Measurements from ENCODE around the gene GPSM1. TPM values are rescaled to one million over a fixed set of nuclear protein-coding genes. Genes with fewer than 3 reads are reported as not detected.

The GPSM1 gene
- total RNA-seq, 1 experiment from 2014 or later, result 26.4 TPM

DNA sequence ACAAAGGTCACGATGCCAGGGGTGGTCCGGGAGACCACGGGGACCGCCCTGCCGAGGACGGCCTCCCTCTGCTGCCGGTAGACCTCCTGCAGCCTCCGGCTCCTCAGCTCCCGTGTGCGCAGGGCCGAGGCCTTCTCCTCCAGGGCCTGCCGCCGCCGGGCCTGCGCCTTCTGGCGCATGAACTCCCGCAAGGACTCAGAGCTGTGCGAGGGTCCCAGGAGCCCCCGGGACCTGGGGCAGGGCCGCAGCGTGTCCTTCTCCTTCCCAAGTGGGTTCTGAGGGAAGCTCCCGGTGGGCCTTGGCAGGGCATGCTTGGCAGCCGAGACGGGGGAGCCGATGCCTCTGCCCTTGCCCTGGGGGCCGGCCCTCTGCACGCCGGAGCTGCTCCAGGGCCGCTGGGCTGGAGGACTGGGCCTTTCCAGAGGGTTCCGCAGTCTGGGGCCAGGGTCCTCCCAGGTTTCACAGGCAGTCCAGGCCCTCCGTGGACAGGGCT, 36.8 kb upstream of the GPSM1 start:
- H3K9me3 ChIP-seq (ENCODE audit: control insufficient read depth in 1 of 2, insufficient read depth in 1 of 2, low read depth in 1 of 2, low read length in 2 of 2), result peaks cover 0 to 5% of the 10 kb centered on the region in 2 experiments; a peak in 1 of 4 replicates
- H2AFZ ChIP-seq (ENCODE audit: low read depth, low read length, poor library complexity, severe bottlenecking), result no peak overlapping the region
- ChIA-PET CTCF (no interaction called here), POLR2A (no interaction called here), RAD21 (ENCODE audit: low non-redundant PET in 1 of 2, low total read pairs in 2 of 2, uncharacterized antibody in 2 of 2, unreplicated experiment in 2 of 2) (no interaction called here)
- intact Hi-C loops (cut with micrococcal nuclease), result no loop called here
- H3K79me2 ChIP-seq (ENCODE audit: insufficient read depth, low read length), result no peaks in the 10 kb centered on the region
- no peak overlapping the region for H3K4me3 ChIP-seq (replicated peaks in 1 of 2; ENCODE audit: low read depth in 1 of 2, low read length in 2 of 2)
- BruUV-seq (replicated peaks), result no TSS peak
- H3K4me2 ChIP-seq (ENCODE audit: low read length), result no peak overlapping the region
- no peak for ATAC-seq
- no peaks in the 10 kb centered on the region for H4K20me1 ChIP-seq (ENCODE audit: insufficient read depth)
- DNase-seq (ENCODE audit: low read depth, low spot score), result no peak
- no peaks in the 10 kb centered on the region for H3K36me3 ChIP-seq (ENCODE audit: control insufficient read depth in 1 of 2, insufficient read depth in 2 of 2, low read length in 2 of 2)
- TF ChIP-seq MAX (IDR thresholded peaks at IDR 0.05) (no peak), FOSL1 (IDR thresholded peaks at IDR 0.05; ENCODE audit: low read depth) (no peak), ZFX (IDR thresholded peaks at IDR 0.05) (no peak), CTCF (IDR thresholded peaks at IDR 0.05 in 2 of 3, conservative IDR thresholded peaks at IDR 0.05 in 1 of 3; ENCODE audit: borderline replicate concordance in 1 of 3, insufficient read depth in 1 of 3, low read depth in 2 of 3, low read length in 2 of 3) (no peak), TCF7L2 (IDR thresholded peaks at IDR 0.05; ENCODE audit: borderline replicate concordance, extremely low read depth, insufficient read depth, insufficient read length) (no peak), POLR2A (IDR thresholded peaks at IDR 0.05; ENCODE audit: borderline replicate concordance, extremely low read depth, insufficient read depth, insufficient read length) (no peak), JUND (IDR thresholded peaks at IDR 0.05) (no peak), SRF (IDR thresholded peaks at IDR 0.05; ENCODE audit: low read depth) (no peak), CBX3 (IDR thresholded peaks at IDR 0.05; ENCODE audit: low read depth) (no peak), ZNF274 (IDR thresholded peaks at IDR 0.05; ENCODE audit: low read depth, low read length) (no peak), ZBTB33 (IDR thresholded peaks at IDR 0.05; ENCODE audit: extremely low read depth, insufficient replicate concordance, low read length) (no peak), EZH2 (IDR thresholded peaks at IDR 0.05) (no peak), SIN3A (IDR thresholded peaks at IDR 0.05; ENCODE audit: low read depth) (no peak)
- peaks cover 8 to 15% of the 10 kb centered on the region in 2 experiments; a peak in 3 of 4 replicates for H3K4me1 ChIP-seq (ENCODE audit: control insufficient read depth in 1 of 2, insufficient read depth in 2 of 2, low read length in 2 of 2)
- no peak overlapping the region for H3K9ac ChIP-seq (ENCODE audit: low read length)
- H3K27ac ChIP-seq (ENCODE audit: low read depth, low read length), result no peak overlapping the region
- no peaks in the 10 kb centered on the region for H3K9me2 ChIP-seq (ENCODE audit: insufficient read depth)
- no peaks in the 10 kb centered on the region for H3K27me3 ChIP-seq (ENCODE audit: insufficient read depth, low read length)

Measured in HCT116 (cell line).